C4-2B (cell line): Measurements from ENCODE around the gene NCAM2.

Source experiments
- CTCF ChIP-seq: fragments of 450-650 bp; conservative IDR thresholded peaks from 2 replicates; pipeline ENCODE4 v1.5.1; 2017; ENCODE audit warnings: mild to moderate bottlenecking
- ZFX ChIP-seq: fragments of 450-650 bp; IDR thresholded peaks from 2 replicates; pipeline ENCODE4 v1.6.1; 2017

DNA sequence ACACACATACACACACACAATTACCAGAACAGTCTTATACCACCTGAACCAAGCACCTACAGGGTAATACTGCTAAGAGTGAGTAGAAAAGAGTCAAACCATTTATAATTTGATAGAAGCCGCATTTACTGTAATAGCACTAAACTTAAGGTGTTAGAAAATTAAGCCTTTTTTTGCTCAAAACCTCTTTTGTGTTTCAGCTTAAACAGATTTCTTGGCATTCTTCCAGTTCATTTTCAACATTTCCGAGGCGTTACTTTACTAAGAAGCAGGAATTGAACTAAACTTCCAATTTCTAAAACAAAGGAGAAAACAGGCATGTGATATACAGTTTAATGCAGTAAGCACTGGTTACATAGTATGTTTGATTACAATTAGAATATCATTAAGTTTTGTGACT is 387.2 kb downstream of the NCAM2 start:
- TF ChIP-seq CTCF: no peak
- no peak for TF ChIP-seq ZFX
